Measurements from ENCODE around the gene SORD.
"Not testable (repeated sequence)": the region's sequence is repeated elsewhere in the genome, so short reads cannot be mapped to it uniquely, and the experiment has no call there.

The SORD gene

DNA sequence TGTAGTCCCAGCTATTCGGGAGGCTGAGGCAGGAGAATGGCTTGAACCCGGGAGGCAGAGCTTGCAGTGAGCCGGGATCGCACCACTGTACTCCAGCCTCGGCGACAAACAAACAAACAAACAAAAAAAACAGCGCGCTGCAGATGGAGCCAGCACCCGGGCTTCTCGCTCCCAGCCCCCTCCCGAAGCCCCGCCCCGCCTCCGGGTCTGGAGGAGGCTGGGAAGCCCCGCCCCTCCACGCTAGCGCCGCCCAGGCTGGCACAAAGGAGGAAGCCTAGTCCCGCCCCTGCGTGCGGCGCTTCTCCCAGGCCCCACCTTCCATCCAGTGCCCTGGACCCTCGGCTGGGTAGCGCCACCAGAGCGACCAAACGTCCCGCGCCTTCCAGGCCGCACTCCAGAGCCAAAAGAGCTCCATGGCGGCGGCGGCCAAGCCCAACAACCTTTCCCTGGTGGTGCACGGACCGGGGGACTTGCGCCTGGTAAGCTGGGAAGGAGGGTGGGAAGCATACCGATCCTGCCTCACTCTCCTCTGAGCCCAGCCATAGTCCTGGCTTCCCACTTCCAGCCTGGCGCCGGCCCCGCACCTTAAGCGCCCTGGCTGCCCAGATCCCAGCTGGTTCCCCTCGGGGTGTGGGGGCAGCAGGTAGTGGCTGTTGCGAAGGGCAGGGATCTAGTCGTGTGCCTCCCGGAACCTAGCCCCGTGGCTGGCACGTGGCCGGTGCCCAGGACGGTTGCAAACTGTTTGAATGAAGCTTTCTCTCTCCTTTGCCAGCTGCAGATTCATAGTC lies at the start of gene SORD:
Gene SORD (plus strand): TSS at position 325 of the 788 bp plus-strand sequence. CDS start 89 bp downstream, at position 414.
- DNase-seq: peak; percentile 71

DNA sequence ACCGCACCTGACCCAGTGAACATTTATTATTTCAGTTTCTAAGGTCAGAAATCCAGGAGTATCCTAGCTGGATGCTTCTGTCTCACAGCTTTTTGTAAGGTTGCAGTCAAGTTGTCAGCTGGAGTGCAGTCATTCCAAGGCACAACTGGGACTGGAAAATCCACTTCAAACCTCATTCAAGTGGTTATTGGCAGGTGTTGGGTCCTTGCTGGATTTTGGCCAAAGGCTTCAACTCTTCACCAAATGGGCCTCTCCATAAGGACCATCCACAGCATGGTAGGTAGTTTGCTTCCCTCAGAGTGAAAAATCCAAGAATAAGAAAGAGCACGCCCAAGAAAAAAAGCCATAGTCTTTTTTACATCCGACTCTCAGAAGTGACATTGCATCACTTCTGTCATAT lies 46.8 kb upstream of the SORD start:
- not testable (repeated sequence) for DNase-seq

DNA sequence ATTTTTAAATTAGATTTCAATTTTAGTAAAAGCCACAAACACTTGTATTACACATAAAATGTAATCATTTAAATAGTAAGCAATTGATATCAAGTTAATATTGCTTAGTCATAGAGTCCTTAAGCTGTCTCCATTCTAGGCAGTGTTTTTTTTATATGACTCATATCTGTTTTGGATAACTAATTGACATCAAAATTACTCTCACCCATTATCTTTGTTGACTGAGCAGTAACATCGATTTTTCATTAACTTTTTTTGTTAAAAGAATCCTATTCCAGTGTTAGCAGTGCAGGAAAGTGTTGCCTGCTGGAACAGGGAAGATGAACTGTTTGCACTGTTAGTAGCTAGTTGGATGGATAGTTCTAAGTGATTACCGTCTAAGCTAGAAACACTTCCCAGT lies 45.2 kb upstream of the SORD start:
- DNase-seq: not testable (repeated sequence)

DNA sequence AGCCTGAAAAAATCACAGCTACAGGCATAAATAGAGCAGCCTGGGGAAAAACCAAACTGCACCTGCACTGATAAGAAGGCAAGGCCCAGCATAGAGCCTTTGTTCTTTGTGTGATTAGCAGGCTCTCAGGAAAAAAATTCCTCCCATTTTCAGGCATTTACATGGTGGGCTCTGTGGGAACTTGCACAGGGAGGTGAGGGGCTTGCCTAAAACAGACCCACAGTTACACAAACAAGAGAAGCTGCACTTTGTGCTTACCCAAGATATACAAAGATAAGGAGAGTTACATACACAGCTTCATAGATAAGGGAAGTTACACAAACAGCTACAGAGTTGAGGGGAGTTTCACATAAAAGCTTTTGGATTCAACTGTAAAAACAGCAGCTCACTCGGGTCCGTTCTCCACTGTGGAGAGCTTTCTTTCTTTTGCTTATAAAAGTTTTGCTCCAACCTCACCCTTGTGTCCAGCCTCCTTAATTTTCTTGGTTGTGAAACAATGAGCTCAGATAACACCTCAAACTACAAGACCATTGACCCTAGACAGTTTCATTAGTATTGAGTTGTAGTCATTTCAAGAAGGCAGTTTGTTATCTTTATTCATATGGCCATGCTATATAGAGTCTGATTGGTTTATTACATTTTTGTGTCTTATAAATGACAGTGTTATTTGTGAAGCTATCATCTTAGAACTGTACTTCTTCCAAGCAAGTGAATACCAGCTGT lies 43.2 kb upstream of the SORD start:
- not testable (repeated sequence) for DNase-seq

DNA sequence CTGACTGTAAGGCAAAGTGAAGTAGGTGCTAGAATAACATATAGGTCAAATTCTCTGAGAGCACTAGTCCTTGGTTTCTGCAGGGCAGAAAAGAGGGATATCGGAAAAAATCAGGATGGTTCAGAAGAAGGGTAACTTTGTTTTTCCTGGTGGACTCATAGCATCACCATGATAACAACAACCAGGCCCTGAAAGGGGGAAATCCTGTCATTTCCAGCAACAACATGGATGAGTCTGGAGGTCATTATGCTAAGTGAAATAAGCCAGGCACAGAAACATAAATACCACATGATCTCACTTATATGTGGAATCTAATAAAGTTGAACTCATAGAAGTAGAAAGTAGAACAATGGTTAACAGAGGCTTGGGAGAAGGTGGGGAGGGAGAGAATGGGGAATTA lies 38.9 kb upstream of the SORD start:
- not testable (repeated sequence) for DNase-seq

DNA sequence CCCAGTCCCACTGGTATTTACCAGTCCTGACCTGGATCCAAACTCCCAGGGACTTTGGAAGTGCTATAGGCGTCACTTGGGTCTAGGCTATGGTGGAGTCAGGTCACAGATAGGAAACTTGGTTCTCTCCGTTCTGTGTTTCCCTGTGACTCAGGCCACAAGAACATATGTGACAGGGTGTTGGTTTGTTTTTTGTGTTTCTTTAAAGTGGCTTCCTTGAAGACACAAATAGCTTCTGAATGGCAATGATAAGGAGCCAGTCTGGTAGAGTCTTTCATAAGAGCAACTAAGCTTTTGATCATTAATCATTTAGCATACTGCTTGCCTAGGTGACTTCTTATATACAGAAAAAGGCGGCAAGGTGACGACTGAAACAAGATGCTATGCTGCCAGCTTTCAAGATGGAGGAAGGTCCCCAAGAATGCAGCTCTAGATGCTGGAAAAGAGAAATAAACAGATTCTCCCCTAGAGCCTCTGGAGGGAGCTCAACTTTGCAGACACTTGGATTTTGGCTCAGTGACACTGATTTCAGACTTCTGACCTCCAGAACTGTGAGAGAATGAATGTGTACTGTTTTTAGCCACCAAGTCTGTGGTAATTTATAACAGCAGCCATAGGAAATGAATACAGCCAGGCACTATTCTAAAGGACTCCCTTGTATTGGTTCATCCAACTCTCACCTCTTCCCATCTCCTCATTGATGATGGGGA lies 36.5 kb upstream of the SORD start:
- DNase-seq: not testable (repeated sequence)

DNA sequence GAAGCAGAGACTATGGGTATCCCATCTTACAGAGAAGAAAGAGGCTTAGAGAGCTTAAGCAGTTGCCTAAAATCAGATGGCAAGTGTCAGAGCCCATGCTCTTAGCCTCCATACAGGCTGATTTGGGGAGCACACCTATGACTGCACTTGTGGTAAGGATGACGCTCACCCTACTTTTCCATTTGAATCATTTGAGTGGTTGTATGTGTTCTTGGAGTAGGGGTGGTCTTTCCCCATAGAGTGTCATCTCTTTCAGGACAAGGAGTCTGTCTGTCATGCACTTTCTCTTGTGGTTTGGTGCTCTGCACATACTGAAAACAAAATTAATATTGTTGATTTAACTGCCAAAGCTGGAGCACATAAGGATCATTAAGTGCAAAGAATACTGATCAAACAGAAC lies 35.3 kb upstream of the SORD start:
- DNase-seq: not testable (repeated sequence)

DNA sequence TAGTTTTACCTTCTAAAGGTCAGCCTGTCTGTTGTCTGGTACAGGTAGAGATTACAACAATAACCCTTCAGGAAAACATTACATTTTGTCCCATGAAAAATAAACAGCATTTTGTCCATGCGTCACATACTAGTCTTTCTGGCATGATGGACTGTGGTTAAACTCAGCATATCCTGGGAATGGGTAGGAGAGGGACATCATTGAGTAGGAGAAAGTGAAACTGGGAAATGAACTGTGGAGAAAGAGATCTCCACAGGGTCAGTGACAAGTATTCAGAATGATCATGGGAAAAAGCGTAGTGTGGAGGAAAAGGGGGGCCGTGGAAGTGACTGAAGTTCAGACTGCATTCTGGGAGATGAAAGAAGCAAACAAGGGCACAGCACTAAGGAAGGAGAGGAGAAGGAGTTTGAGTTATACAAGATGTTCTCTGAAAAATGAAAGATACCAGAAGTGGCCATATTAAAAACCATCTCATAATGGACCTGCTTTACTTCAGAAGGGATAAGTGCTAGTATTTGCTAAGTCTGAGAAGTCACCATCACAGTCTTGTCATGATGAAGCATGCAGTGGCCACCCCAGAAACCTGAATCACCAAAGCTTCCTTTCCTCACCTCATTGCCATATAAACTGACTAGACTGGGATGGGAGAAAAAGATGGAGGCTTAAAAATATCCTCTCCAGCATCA lies 34.7 kb upstream of the SORD start:
- not testable (repeated sequence) for DNase-seq

DNA sequence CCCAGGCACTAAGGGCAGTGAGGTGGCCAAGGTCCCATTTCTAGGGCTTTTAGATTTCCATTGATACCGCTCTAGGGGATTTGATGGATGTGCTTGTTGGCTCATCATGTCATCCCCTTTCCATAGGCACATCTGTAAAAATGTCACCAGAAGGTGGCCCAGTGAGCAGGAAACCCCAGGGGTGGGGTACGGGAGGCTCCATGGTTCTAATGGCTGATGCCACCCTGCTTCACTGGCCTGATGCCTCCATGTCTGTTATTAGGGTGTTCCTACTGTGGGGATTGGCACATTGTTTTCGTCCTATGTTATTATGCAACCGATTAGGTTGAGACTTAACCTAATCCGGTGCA lies 34.1 kb upstream of the SORD start:
- DNase-seq: not testable (repeated sequence)

DNA sequence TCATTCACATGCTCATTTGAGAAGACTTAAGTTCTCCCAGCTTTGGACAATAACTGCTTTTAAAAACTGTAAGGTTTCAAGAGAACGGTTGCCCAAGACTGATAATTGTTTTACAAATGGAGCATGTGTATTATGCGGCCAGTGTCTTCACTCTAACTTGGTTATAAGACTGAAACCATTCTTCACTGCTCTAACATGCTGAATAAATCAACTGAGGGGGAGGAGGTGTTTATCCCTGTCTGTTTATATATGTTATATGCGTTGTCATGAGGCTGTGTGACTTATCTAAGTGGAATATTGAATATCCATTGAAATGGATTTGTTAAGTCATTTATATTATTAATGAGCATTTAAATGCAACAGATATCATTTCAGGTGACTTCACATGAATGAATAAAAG lies 25.4 kb upstream of the SORD start:
- DNase-seq: not testable (repeated sequence)

DNA sequence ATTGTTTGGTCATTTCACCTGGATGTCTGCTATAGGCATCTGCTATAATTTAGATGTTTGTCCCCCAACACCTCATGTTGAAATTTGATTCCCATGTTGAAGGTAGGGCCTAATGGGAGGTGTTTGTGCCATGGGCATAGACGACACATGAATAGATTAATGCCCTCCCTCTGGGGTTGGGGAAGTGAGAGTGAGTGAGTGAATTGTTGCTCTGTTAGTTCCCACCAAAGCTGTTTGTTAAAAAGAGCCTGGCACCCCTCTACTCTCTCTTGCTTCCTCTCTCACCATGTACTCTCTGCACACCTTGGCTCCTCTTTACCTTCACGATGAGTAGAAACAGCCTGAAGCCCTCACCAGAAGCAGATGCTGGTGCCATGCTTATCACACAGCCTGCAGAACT lies 23.9 kb upstream of the SORD start:
- DNase-seq: no peak

DNA sequence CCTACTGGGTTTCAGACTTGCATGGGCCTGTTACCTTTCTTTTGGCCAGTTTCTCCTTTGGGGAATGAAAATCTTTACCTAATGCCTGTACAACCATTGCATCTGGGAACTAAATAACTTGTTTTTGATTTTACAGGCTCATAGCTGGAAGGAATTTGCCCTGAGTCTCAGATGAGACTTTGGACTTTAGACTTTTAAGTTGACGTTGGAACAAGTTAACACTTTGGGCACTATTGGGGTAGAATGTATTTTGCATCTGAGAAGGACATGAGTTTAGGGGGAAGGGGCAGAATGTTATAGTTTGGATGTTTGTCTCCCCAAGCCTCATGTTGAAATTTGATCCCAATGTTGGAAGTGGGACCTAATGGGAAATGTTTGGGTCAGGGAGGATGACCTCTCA lies 21.8 kb upstream of the SORD start:
- not testable (repeated sequence) for DNase-seq

DNA sequence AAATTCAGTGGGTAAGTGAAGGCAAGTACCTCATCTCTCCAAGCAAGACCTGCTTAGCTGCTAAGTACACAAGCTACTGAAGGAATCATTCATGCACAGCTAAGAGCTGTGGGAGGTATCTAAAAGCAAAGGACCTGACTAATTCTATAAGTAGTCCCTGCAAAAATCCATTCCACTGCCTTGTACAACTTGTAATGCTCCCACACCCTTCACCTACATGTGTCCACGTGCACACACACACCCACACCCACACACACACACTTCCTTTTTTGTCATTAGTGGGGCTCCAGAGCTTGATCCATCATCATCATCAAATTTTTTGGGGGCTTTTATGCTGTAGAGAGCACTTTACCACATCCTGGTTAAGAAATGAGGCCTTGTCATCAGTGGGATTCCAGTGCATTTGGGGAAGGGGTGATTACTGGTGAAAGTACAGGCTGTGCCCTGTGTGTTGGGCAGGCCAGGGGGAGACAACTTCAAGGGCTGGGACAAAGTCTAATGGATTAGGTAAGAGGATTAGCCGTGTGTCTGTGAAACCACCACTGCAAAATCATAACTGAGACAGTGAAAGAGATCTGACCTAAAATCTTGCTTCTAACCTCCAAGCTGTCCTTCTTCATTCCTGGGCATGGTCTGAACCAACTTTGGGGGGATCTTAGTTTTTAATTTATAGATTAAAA lies 19.1 kb upstream of the SORD start:
- not testable (repeated sequence) for DNase-seq

DNA sequence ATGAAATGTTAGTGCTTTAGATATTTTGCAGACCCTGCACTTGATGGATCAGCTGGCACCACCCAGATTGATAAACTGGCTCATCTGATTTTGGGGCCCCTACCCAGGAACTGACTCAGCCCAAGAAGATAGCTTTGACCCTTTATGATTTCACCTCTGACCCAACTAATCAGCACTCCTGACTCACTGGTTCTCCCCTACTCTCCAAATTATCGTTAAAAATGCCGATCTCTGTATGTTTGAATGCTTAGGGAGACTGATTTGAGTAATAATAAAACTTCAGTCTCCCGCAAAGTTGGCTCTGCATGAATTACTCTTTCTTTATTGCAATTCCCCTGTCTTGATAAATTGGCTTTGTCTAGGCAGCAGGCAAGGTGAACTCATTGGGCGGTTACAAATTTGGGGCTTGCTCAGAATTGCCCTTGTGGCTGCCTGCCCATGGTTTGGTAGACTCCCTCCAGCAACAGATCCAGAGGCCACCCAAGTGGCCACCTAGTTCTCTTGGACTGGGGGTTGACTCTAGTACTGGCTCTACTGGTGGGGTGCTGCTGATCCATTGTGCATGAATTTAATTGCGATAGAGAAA lies 18.3 kb upstream of the SORD start:
- not testable (repeated sequence) for DNase-seq

DNA sequence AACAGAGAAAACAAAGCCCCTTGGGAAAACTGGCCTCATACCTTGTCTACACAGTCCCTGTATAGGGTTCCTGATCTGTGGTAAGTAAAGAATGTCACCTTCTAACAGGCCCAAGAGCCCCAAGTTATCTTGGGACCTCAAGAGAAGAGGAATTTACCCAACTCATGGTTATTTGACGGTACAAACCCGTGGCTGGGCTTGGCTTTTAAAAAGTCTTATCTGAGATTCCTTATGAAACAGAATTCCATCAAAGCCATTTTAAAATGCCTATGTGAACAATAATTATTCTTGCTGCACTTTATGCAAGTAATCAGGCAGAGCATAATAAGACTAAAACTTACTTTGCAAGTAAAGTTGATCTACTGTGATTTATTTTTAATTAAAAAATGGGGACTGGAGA lies 13.9 kb upstream of the SORD start:
- no peak for DNase-seq

DNA sequence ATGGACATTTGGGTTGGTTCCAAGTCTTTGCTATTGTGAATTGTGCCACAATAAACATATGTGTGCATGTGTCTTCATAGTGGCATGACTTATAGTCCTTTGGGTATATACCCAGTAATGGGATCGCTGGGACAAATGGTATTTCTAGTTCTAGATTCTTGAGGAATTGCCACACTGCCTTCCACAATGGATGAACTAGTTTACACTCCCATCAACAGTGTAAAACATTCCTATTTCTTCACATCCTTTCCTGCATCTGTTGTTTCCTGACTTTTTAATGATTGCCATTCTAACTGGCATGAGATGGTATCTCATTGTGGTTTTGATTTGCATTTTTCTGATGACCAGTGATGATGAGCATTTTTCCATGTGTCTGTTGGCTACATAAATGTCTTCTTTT lies 7.9 kb upstream of the SORD start:
- DNase-seq: not testable (repeated sequence)

DNA sequence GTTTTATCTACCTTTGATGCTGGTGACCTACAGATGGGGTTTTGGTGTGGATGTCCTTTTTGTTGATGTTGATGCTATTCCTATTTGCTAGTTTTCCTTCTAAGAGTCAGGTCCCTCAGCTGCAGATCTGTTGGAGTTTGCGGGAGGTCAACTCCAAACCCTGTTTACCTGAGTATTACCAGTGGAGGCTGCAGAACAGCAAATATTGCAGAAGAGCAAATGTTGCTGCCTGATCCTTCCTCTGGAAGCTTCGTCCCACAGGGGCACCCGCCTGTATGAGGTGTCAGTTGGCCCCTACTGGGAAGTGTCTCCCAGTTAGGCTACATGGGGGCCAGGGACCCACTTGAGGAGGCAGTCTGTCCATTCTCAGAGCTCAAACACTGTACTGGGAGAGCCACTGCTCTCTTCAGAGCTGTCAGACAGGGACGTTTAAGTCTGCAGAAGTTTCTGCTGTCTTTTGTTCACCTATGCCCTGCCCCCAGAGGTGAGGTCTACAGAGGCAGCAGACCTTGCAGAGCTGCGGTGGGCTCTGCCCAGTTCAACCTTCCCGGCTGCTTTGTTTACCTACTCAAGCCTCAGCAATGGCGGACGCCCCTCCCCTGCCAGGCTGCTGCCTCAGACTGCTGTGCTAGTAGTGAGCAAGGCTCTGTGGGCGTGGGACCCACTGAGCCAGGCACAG lies 2.6 kb upstream of the SORD start:
- DNase-seq: not testable (repeated sequence)

DNA sequence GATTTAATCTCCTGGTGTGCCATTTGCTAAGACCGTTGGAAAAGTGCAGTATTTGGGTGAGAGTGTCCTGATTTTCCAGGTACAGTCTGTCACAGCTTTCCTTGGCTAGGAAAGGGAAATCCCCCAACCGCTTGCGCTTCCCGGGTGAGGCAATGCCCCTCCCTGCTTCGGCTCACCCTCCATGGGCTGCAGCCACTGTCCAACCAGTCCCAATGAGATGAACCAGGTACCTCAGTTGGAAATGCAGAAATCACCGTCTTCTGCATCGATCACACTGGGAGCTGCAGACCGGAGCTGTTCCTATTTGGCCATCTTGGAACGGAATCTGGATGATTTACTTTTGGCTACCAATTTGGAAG lies 2.1 kb upstream of the SORD start:
- DNase-seq: not testable (repeated sequence)

DNA sequence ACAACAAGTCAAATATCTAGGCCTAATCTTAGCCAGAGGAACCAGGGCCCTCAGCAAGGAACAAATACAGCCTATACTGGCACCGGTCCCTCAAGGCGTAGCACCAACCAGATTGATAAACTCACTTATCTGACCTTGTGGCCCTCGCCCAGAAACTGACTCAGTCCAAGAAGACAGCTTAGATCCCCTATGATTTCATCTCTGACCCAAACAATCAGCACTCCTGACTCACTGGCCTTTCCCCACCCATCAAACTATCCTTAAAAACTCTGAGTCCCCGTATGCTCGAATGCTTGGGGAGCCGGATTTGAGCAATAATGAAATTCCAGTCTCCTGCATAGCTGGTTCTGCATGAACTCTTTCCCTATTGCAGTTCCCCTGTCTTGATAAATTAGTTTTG lies 1.6 kb upstream of the SORD start:
- DNase-seq: no peak

DNA sequence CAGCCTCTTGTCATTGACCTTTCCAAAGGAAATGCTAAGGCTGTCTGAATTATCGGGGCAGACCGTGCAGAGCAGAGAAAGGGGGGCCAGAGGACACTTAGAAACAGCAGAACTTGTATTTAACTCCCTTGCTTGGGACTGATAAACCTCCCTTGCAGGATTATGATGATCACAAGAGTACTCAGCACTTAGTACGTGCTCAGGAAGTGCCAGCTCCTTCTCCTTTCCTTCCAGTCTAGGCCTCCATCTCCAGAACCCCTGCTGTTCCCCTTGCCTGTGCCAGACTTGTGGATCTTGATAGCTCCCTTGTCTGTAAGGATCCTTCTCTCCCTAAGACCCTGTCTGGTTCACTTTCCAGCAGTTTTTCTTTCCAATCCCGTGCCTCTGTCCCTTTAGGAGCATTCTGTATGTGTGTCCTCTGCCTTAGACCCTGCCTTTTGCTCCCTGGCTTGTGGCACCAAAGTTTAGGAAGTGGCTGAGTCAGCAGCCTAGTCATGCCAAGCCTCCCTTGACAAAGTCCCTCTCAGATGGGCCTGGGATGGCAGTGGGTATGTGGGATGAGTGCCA lies 747 bp downstream of the SORD start:
- DNase-seq: no peak

DNA sequence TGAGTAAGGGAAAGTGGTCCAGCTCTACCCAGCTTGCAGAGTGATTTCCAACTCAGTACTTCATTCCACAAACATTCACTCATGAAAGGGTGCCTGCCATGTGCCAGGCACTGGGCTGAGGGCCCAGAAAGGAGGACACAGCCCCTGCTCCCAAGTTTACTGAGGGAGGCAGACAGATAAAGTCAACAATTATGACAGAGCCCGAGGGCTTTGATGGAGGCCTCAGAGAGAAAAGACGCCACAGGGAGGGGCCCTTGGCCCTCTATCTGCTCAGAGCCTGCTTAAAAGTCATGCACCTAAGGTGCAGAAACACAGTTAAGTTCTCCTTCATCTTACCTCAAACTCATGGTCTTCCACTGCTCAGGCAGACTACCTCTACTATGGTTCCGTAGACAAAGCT lies 1.7 kb downstream of the SORD start:
- DNase-seq: not testable (repeated sequence)

Data from NCI-H2107 (cell line).